Measurements from ENCODE around the gene GSTT4. TPM values are rescaled to one million over a fixed set of nuclear protein-coding genes. Genes with fewer than 3 reads are reported as not detected.

GSTT4 gene
- total RNA-seq, 2 donors from 2014 or later: 0.80 TPM; not detected in 1

DNA sequence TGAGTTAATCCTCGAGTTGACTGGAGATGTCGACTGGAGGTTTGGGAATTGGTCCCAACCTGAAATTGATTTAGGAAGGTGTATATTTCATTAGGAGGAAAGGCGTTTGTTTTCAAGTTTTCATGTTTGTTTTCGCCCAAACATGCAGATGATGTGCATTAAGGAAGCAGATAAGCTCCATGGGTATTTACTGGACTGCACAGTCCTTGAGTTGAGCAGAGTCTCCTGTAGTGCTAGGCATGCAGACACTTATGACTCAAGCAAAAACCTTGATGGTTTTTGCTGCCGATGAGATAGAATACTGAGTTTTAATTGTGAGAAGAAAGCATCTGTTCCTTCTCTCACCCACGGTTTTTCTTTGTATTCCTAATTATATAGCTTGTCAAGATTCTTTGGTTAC lies 33.8 kb upstream of the GSTT4 start:
- 70% methylated on average over 6 of the region's 6 CpGs for WGBS
- intact Hi-C loops (cut with DNase I): no loop called here
- H3K27me3 ChIP-seq (replicated peaks; ENCODE audit: insufficient read depth): no peaks in the 10 kb centered on the region
- H3K4me1 ChIP-seq (replicated peaks): no peaks in the 10 kb centered on the region
- DNase-seq (ENCODE audit: low spot score): no peak
- no peaks in the 10 kb centered on the region for H3K36me3 ChIP-seq
- H3K27ac ChIP-seq: no peak overlapping the region
- H3K4me3 ChIP-seq: no peak overlapping the region
- TF ChIP-seq POLR2A (IDR thresholded peaks at IDR 0.05): no peak
- TF ChIP-seq, protein P1, sequence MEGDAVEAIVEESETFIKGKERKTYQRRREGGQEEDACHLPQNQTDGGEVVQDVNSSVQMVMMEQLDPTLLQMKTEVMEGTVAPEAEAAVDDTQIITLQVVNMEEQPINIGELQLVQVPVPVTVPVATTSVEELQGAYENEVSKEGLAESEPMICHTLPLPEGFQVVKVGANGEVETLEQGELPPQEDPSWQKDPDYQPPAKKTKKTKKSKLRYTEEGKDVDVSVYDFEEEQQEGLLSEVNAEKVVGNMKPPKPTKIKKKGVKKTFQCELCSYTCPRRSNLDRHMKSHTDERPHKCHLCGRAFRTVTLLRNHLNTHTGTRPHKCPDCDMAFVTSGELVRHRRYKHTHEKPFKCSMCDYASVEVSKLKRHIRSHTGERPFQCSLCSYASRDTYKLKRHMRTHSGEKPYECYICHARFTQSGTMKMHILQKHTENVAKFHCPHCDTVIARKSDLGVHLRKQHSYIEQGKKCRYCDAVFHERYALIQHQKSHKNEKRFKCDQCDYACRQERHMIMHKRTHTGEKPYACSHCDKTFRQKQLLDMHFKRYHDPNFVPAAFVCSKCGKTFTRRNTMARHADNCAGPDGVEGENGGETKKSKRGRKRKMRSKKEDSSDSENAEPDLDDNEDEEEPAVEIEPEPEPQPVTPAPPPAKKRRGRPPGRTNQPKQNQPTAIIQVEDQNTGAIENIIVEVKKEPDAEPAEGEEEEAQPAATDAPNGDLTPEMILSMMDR (IDR thresholded peaks at IDR 0.05): no peak
- no peak for TF ChIP-seq POLR2AphosphoS5 (IDR thresholded peaks at IDR 0.05)
- no peaks in the 10 kb centered on the region for H3K9me3 ChIP-seq

DNA sequence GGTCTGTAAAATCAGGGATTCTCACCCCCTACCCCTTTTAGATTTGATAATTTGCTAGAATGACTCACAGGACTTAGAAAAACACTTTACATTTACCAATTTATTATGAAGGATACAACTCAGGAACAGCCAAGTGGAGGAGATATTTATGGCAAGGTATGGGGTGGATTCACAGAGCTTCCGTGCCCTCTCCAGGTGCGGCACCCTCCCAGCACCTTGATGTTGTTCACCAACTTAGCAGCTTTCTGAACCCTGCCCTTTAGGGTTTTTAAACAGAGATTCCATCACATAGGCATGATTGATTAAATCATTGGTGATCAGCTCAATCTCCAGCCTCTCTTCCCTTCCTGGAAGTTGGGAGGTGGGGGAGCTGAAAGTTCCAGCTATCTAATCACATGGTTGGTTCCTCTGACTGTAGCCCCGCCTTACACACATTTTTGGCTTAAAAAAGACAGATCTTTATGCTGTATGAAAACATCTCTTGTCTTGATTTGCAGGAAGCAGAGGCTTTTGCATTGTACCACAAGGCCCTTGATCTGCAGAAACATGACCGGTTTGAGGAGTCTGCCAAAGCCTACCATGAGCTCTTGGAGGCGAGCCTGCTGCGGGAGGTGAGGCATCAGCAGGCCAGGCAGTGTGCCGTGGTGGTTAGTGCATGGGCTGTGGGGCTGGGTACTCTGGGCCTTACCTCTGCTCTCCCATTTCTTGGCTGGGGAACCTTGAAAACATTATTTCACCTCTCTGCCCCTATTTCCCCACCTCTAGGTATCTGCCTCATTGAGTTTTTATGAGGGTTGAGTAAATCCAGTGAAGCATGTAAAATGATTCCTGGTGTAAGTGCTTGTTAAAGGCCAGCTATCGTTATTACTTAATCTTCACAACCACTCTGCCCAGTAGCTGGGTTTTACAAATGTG lies 32.9 kb upstream of the GSTT4 start:
- Histone ChIP-seq H3K4me3 (no peak overlapping the region), H3K27me3 (replicated peaks; ENCODE audit: insufficient read depth) (no peaks in the 10 kb centered on the region), H3K36me3 (no peaks in the 10 kb centered on the region), H3K27ac (no peak overlapping the region), H3K9me3 (no peaks in the 10 kb centered on the region), H3K4me1 (replicated peaks) (no peaks in the 10 kb centered on the region)
- TF ChIP-seq, protein P1 (IDR thresholded peaks at IDR 0.05): no peak
- no peak for TF ChIP-seq POLR2A (IDR thresholded peaks at IDR 0.05)
- TF ChIP-seq POLR2AphosphoS5 (IDR thresholded peaks at IDR 0.05): no peak
- intact Hi-C loops (cut with DNase I): no loop called here
- WGBS: 48% methylated on average over 8 of the region's 8 CpGs
- peak; percentile 13 for DNase-seq (ENCODE audit: low spot score)

DNA sequence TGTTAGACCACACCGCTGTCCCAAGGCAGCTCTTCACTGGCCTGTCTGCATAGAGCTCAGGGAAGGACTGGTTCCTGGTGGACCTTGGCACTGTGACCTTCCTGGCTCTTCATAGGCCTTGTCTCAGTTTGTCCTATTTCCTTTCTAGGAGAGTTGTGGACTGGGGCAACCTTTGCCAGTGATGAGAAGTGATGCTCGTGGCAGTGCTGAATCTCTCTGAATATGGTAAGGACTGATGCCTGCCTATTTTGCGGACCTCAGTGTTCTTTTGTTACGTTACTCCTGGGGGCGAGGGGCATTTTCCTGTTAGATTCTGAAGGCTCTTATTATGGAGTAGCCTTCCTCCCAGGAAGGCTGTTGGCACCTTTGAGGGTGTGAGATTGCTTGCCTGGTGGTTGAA lies 30.0 kb upstream of the GSTT4 start:
- Histone ChIP-seq H3K9me3 (no peaks in the 10 kb centered on the region), H3K36me3 (no peaks in the 10 kb centered on the region), H3K4me3 (no peak overlapping the region), H3K4me1 (replicated peaks) (no peaks in the 10 kb centered on the region), H3K27ac (no peak overlapping the region), H3K27me3 (replicated peaks; ENCODE audit: insufficient read depth) (no peaks in the 10 kb centered on the region)
- WGBS: 88% methylated on average over 5 of the region's 5 CpGs
- intact Hi-C loops (cut with DNase I): no loop called here
- no peak for DNase-seq (ENCODE audit: low spot score)
- no peak for TF ChIP-seq POLR2AphosphoS5 (IDR thresholded peaks at IDR 0.05)
- TF ChIP-seq POLR2A (IDR thresholded peaks at IDR 0.05): no peak
- TF ChIP-seq, protein P1 (IDR thresholded peaks at IDR 0.05): no peak

DNA sequence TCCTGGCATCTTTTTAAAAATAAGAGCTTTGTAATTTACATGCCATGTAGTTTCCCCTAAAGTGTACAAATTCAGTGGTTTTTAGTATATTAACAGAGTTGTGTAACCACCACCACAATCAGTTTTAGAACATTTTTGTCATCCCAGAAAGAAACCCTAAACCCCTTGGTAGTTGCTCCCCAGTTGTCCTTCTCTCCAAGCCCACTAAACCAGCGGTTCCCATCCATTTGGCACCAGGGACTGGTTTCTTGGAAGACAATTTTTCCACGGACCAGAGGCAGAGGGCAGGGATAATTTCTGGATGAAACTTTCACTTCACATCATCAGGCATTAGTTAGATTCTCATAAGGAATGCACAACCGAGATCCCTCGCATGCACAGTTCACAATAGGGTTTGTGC lies 28.5 kb upstream of the GSTT4 start:
- DNase-seq (ENCODE audit: low spot score): no peak
- no peaks in the 10 kb centered on the region for H3K4me1 ChIP-seq (replicated peaks)
- no peaks in the 10 kb centered on the region for H3K36me3 ChIP-seq
- H3K27me3 ChIP-seq (replicated peaks; ENCODE audit: insufficient read depth): no peaks in the 10 kb centered on the region
- H3K4me3 ChIP-seq: no peak overlapping the region
- no peak overlapping the region for H3K27ac ChIP-seq
- no peak for TF ChIP-seq POLR2AphosphoS5 (IDR thresholded peaks at IDR 0.05)
- no peak for TF ChIP-seq POLR2A (IDR thresholded peaks at IDR 0.05)
- TF ChIP-seq, protein P1 (IDR thresholded peaks at IDR 0.05): no peak
- 83% methylated on average over 4 of the region's 4 CpGs for WGBS
- intact Hi-C loops (cut with DNase I): no loop called here
- H3K9me3 ChIP-seq: no peaks in the 10 kb centered on the region

DNA sequence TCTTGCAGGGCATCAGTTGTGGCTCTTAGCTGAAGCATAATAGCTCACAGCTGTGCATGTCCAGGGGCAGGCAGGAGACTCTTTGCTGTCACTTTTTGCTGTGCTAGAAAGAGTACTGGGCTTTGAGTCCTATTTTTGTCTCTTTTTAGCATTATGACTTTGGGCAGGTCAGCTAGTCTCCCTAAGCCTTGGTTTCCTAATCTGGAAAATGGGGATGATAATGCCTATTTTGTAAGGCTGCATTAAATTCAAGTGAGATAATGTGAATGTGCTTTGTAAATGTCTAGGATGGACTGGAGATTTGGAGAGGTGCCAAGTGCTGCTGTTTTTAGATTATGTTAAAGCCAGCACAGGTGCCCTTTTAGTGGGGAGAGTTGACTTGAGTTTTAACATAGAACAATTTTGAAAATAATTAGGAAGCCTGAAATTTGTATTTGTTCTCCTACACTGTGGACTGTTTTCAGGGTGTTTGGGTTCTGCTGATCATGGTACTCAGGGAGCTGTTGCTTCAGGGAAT lies 25.0 kb upstream of the GSTT4 start:
- H3K9me3 ChIP-seq: no peaks in the 10 kb centered on the region
- H3K27me3 ChIP-seq (replicated peaks; ENCODE audit: insufficient read depth): no peaks in the 10 kb centered on the region
- H3K36me3 ChIP-seq: no peaks in the 10 kb centered on the region
- H3K4me3 ChIP-seq: no peak overlapping the region
- H3K4me1 ChIP-seq (replicated peaks): no peaks in the 10 kb centered on the region
- intact Hi-C loops (cut with DNase I): no loop called here
- H3K27ac ChIP-seq: no peak overlapping the region
- TF ChIP-seq, protein P1 (IDR thresholded peaks at IDR 0.05): no peak
- TF ChIP-seq POLR2AphosphoS5 (IDR thresholded peaks at IDR 0.05): no peak
- TF ChIP-seq POLR2A (IDR thresholded peaks at IDR 0.05): no peak
- DNase-seq (ENCODE audit: low spot score): no peak
